Karpas-422 (cell line): ENCODE measurements around the gene PNPLA5. TPM values are rescaled to one million over a fixed set of nuclear protein-coding genes. Genes with fewer than 3 reads are reported as not detected.

Experiments used
- DNase-seq: peaks from one replicate; pipeline ENCODE4 v3.0.0-alpha.2; 2015
- H2AFZ ChIP-seq: fragments of 200-600 bp; sonication (generic); 2 replicates; pipeline ENCODE4 v1.6.1; 2014; ENCODE audit warnings: antibody characterized with exemption, low read length, mixed read lengths
- H3K27ac ChIP-seq: fragments of 200-600 bp; sonication (generic); 2 replicates; pipeline ENCODE4 v1.5.1; 2014; ENCODE audit warnings: mild to moderate bottlenecking, low read length, moderate library complexity
- H3K27me3 ChIP-seq: fragments of 200-600 bp; sonication (generic); 2 replicates; pipeline ENCODE4 v1.6.1; 2014; ENCODE audit warnings: low read length, mixed read lengths
- H3K36me3 ChIP-seq: fragments of 200-600 bp; sonication (generic); 2 replicates; pipeline ENCODE4 v1.6.1; 2014; ENCODE audit warnings: low read length, mixed read lengths; ENCODE audit not compliant: insufficient read depth
- H3K4me1 ChIP-seq: fragments of 200-600 bp; sonication (generic); 2 replicates; pipeline ENCODE4 v1.6.1; 2014; ENCODE audit warnings: mild to moderate bottlenecking, low read length, mixed read lengths
- H3K4me2 ChIP-seq: fragments of 200-600 bp; sonication (generic); 2 replicates; pipeline ENCODE4 v1.6.1; 2014; ENCODE audit warnings: low read length, low read depth, mild to moderate bottlenecking; ENCODE audit not compliant: poor library complexity, severe bottlenecking
- H3K4me3 ChIP-seq: fragments of 200-600 bp; sonication (generic); 2 replicates; pipeline ENCODE4 v1.5.1; 2014; ENCODE audit warnings: mild to moderate bottlenecking, antibody characterized with exemption, low read length, mixed read lengths
- H3K79me2 ChIP-seq: fragments of 200-600 bp; sonication (generic); 2 replicates; pipeline ENCODE4 v1.6.1; 2014; ENCODE audit warnings: mild to moderate bottlenecking, low read length, mixed read lengths
- H3K9ac ChIP-seq: fragments of 200-600 bp; sonication (generic); 2 replicates; pipeline ENCODE4 v1.6.0; 2014; ENCODE audit warnings: low read length
- H3K9me2 ChIP-seq: fragments of 200-600 bp; sonication (generic), shearing (Covaris generic); replicated peaks from 2 replicates; pipeline ENCODE4 v1.6.0; 2014; ENCODE audit warnings: mild to moderate bottlenecking, low read length, moderate library complexity; ENCODE audit not compliant: insufficient read depth
- H3K9me3 ChIP-seq: fragments of 300-700, 200-600 bp; sonication (generic); 2 replicates; pipeline ENCODE4 v1.6.1; 2014; ENCODE audit warnings: low read length, mixed read lengths
- H4K20me1 ChIP-seq: fragments of 200-600 bp; sonication (generic); 2 replicates; pipeline ENCODE4 v1.6.1; 2014; ENCODE audit warnings: mild to moderate bottlenecking, antibody characterized with exemption, low read length, low read depth; ENCODE audit not compliant: insufficient read depth
- total RNA-seq: library from RNA; depleted of rRNA; stranded (reverse); fragments of >200 nt; shearing (Covaris generic); gene quantifications from 2 replicates; pipeline ENCODE4 v1.2.3, GENCODE V29; 2014; ENCODE audit warnings: low replicate concordance

Gene PNPLA5
- total RNA-seq, 1 experiment from 2014 or later, result not detected

- H3K4me3 ChIP-seq, result no peak overlapping the region
- no peak overlapping the region for H3K9ac ChIP-seq
- no peaks in the 10 kb centered on the region for H3K4me1 ChIP-seq
- H3K9me2 ChIP-seq, result no peaks in the 10 kb centered on the region
- H3K27me3 ChIP-seq, result no peaks in the 10 kb centered on the region
- H3K79me2 ChIP-seq, result no peaks in the 10 kb centered on the region
- H4K20me1 ChIP-seq, result no peaks in the 10 kb centered on the region
- no peak overlapping the region for H2AFZ ChIP-seq
- no peak overlapping the region for H3K4me2 ChIP-seq
- H3K36me3 ChIP-seq, result no peaks in the 10 kb centered on the region
- no peaks in the 10 kb centered on the region for H3K9me3 ChIP-seq
- DNase-seq, result no peak
- no peak overlapping the region for H3K27ac ChIP-seq
Observed at GRCh38 chr22:43852573-43853327, 39.1 kb downstream of the PNPLA5 start.

- Histone ChIP-seq H3K27ac (no peak overlapping the region), H2AFZ (no peak overlapping the region), H3K4me3 (no peak overlapping the region), H3K9ac (no peak overlapping the region), H4K20me1 (no peaks in the 10 kb centered on the region), H3K9me3 (no peaks in the 10 kb centered on the region), H3K4me2 (no peak overlapping the region), H3K4me1 (no peaks in the 10 kb centered on the region), H3K27me3 (no peaks in the 10 kb centered on the region), H3K9me2 (no peaks in the 10 kb centered on the region), H3K36me3 (no peaks in the 10 kb centered on the region), H3K79me2 (no peaks in the 10 kb centered on the region)
- DNase-seq, result no peak
Observed at GRCh38 chr22:43851979-43852307, 39.9 kb downstream of the PNPLA5 start.

GRCh38 chr22:43851058-43851978 lies 40.5 kb downstream of the PNPLA5 start:
- Histone ChIP-seq H3K4me3 (no peak overlapping the region), H3K27me3 (no peaks in the 10 kb centered on the region), H3K79me2 (no peaks in the 10 kb centered on the region), H3K9ac (no peak overlapping the region), H3K9me2 (no peaks in the 10 kb centered on the region), H4K20me1 (no peaks in the 10 kb centered on the region), H2AFZ (no peak overlapping the region), H3K36me3 (no peaks in the 10 kb centered on the region), H3K27ac (no peak overlapping the region), H3K4me1 (no peaks in the 10 kb centered on the region), H3K4me2 (no peak overlapping the region), H3K9me3 (no peaks in the 10 kb centered on the region)
- DNase-seq, result no peak

- H3K36me3 ChIP-seq, result no peaks in the 10 kb centered on the region
- no peak overlapping the region for H3K4me2 ChIP-seq
- H3K27me3 ChIP-seq, result no peaks in the 10 kb centered on the region
- H3K27ac ChIP-seq, result no peak overlapping the region
- no peak overlapping the region for H3K9ac ChIP-seq
- no peak overlapping the region for H2AFZ ChIP-seq
- H3K4me3 ChIP-seq, result no peak overlapping the region
- no peaks in the 10 kb centered on the region for H4K20me1 ChIP-seq
- no peaks in the 10 kb centered on the region for H3K4me1 ChIP-seq
- H3K9me3 ChIP-seq, result no peaks in the 10 kb centered on the region
- no peaks in the 10 kb centered on the region for H3K9me2 ChIP-seq
- DNase-seq, result no peak
- H3K79me2 ChIP-seq, result no peaks in the 10 kb centered on the region
Observed at GRCh38 chr22:43850529-43850928, 41.3 kb downstream of the PNPLA5 start.

GRCh38 chr22:43849731-43850130 lies 42.1 kb downstream of the PNPLA5 start:
- DNase-seq, result no peak
- Histone ChIP-seq H3K4me3 (no peak overlapping the region), H4K20me1 (no peaks in the 10 kb centered on the region), H3K36me3 (no peaks in the 10 kb centered on the region), H3K79me2 (no peaks in the 10 kb centered on the region), H3K9ac (no peak overlapping the region), H3K4me2 (no peak overlapping the region), H3K4me1 (no peaks in the 10 kb centered on the region), H3K9me3 (no peaks in the 10 kb centered on the region), H3K27me3 (no peaks in the 10 kb centered on the region), H3K27ac (no peak overlapping the region), H3K9me2 (no peaks in the 10 kb centered on the region), H2AFZ (no peak overlapping the region)

- DNase-seq, result peak; percentile 60
Observed at GRCh38 chr22:43848366-43849171, 43.2 kb downstream of the PNPLA5 start.

GRCh38 chr22:43847376-43848289 lies 44.2 kb downstream of the PNPLA5 start:
- Histone ChIP-seq H2AFZ (no peak overlapping the region), H3K36me3 (no peaks in the 10 kb centered on the region), H3K9me3 (no peaks in the 10 kb centered on the region), H3K4me3 (no peak overlapping the region), H3K9ac (no peak overlapping the region), H3K9me2 (no peaks in the 10 kb centered on the region), H3K4me2 (no peak overlapping the region), H3K4me1 (no peaks in the 10 kb centered on the region), H4K20me1 (no peaks in the 10 kb centered on the region; the same call in 1 of the 2 replicates), H3K79me2 (no peaks in the 10 kb centered on the region), H3K27me3 (no peaks in the 10 kb centered on the region), H3K27ac (no peak overlapping the region)
- DNase-seq, result no peak

More at GRCh38 chr22:43848366-43849171, 43.2 kb downstream of the PNPLA5 start:
- Histone ChIP-seq H3K4me3 (no peak overlapping the region), H2AFZ (no peak overlapping the region), H3K27me3 (no peaks in the 10 kb centered on the region), H3K9me3 (no peaks in the 10 kb centered on the region), H3K79me2 (no peaks in the 10 kb centered on the region), H4K20me1 (no peaks in the 10 kb centered on the region; the same call in 1 of the 2 replicates), H3K4me2 (no peak overlapping the region), H3K9me2 (no peaks in the 10 kb centered on the region), H3K4me1 (no peaks in the 10 kb centered on the region), H3K27ac (no peak overlapping the region), H3K9ac (no peak overlapping the region), H3K36me3 (no peaks in the 10 kb centered on the region)
